ENCODE data around the gene ANKRD34A. TPM values are rescaled to one million over a fixed set of nuclear protein-coding genes. Genes with fewer than 3 reads are reported as not detected.

Gene ANKRD34A
- total RNA-seq, 2 experiments from 2014 or later = 0.42 to 0.47 TPM

DNA sequence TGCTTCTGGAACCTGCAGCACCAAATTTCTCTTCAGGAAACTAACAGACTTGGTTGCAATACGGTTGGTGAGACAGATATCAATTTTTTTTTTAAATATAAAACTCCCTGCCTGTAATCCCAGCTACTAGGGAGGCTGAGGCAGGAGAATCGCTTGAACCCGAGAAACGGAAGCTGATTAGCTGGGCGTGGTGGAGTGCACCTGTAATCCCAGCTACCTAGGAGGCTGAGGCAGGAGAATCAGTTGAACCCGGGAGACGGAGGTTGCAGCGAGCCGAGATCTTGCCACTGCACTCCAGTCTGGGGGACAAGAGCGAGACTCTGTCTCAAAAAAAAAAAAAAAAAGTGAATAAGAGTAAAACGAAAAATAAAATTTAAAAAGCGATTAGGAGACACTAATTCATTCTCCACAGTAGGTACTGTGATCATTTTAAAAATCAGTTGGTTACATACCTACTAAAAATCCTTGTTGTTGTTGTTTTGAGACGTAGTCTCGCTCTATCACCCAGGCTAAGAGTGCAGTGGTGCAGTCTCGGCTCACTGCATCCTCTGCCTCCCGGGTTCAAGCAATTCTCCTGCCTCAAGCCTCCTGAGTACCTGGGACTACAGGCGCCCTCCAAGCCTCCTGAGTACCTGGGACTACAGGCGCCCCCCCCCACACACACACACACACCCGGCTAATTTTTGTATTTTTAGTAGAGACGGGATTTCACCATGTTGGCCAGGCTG is 36.3 kb downstream of the ANKRD34A start:
- H3K4me3 Mint-ChIP-seq = no peak overlapping the region
- peaks cover 29% of the 10 kb centered on the region for H3K4me1 Mint-ChIP-seq (ENCODE audit: low read depth)
- ChIA-PET CTCF (interaction anchor here (0.6 to 2.3 kb wide), 20 partner anchors 10 to 109 kb away, joined by 3 to 40 read pairs (median 4); partner anchors contain the start of genes ANKRD34A, LIX1L, NUDT17 and PEX11B), POLR2A (interaction anchor here (0.6 to 3.7 kb wide), 33 partner anchors 8 to 124 kb away, joined by 3 to 213 read pairs (median 7); partner anchors contain the start of genes ANKRD34A, ITGA10, LIX1L and NUDT17)
- no peak overlapping the region for H3K27ac Mint-ChIP-seq
- Histone ChIP-seq H3K27ac (ENCODE audit: low read depth in 1 of 2, low read length in 2 of 2) (peak overlapping the region; percentile 93 to 98), H3K27me3 (ENCODE audit: control insufficient read depth in 1 of 2, insufficient read depth in 2 of 2, low read length in 2 of 2) (no peaks in the 10 kb centered on the region), H3K9me3 (ENCODE audit: control insufficient read depth in 1 of 2, insufficient read depth in 1 of 2, low read length in 2 of 2) (no peaks in the 10 kb centered on the region), H3K4me1 (ENCODE audit: insufficient read depth, low read length) (peaks cover 45% of the 10 kb centered on the region), H3K4me3 (ENCODE audit: low read length) (peak overlapping the region; percentile 95), H3K36me3 (ENCODE audit: insufficient read depth, low read length) (peaks cover 20% of the 10 kb centered on the region)
- H3K27me3 Mint-ChIP-seq = no peaks in the 10 kb centered on the region
- intact Hi-C loops (cut with DNase I, micrococcal nuclease) = loop anchor here (1.0 to 2.0 kb wide), 6 partner anchors 10 to 69 kb away; partner anchors contain the start of genes ANKRD34A (in 1 of the 2), LIX1L (in 1 of the 2), PEX11B (in 1 of the 2) and PIAS3 (in 1 of the 2)
- H3K9me3 Mint-ChIP-seq = no peaks in the 10 kb centered on the region
- DNase-seq = peak in 2 of 14 experiments; percentile 11 to 19
- no peak for TF ChIP-seq CTCF (IDR thresholded peaks at IDR 0.05)
- H3K36me3 Mint-ChIP-seq (ENCODE audit: low read depth) = peaks cover 14% of the 10 kb centered on the region
- ATAC-seq (ENCODE audit: poor library complexity) = no peak

- POLR2A ChIA-PET = interaction anchor here (0.6 to 3.7 kb wide), 34 partner anchors 9 to 125 kb away, joined by 3 to 213 read pairs (median 7); partner anchors contain the start of genes ANKRD34A, ITGA10, LIX1L and NUDT17
- H3K4me1 Mint-ChIP-seq (ENCODE audit: low read depth) = peaks cover 21% of the 10 kb centered on the region
- intact Hi-C loops (cut with DNase I, micrococcal nuclease) = loop anchor here (1.0 to 2.0 kb wide), 6 partner anchors 9 to 70 kb away; partner anchors contain the start of genes ANKRD34A (in 1 of the 2), LIX1L (in 1 of the 2), PEX11B (in 1 of the 2) and PIAS3 (in 1 of the 2)
- H3K4me3 ChIP-seq (ENCODE audit: low read length) = peak within 1 kb of the TSS; percentile 95
- ATAC-seq (ENCODE audit: poor library complexity) = peak; percentile 96
- CTCF ChIA-PET = interaction anchor here (0.6 to 2.3 kb wide), 20 partner anchors 9 to 110 kb away, joined by 3 to 40 read pairs (median 4); partner anchors contain the start of genes ANKRD34A, LIX1L, NUDT17 and PEX11B
- DNase-seq = peak; percentile 87 to 99 (median 90)
- no peaks in the 10 kb centered on the region for H3K9me3 ChIP-seq (ENCODE audit: control insufficient read depth in 1 of 2, insufficient read depth in 1 of 2, low read length in 2 of 2)
- no peaks in the 10 kb centered on the region for H3K9me3 Mint-ChIP-seq
- peaks cover 7% of the 10 kb centered on the region for H3K36me3 Mint-ChIP-seq (ENCODE audit: low read depth)
- H3K27ac Mint-ChIP-seq = no peak within 1 kb of the TSS
- no peak within 1 kb of the TSS for H3K4me3 Mint-ChIP-seq
- TF ChIP-seq CTCF (IDR thresholded peaks at IDR 0.05) = peak; percentile 81
- peaks cover 37% of the 10 kb centered on the region for H3K4me1 ChIP-seq (ENCODE audit: insufficient read depth, low read length)
- H3K27me3 Mint-ChIP-seq = no peaks in the 10 kb centered on the region
- peak within 1 kb of the TSS; percentile 93 to 98 for H3K27ac ChIP-seq (ENCODE audit: low read depth in 1 of 2, low read length in 2 of 2)
- peaks cover 23% of the 10 kb centered on the region for H3K36me3 ChIP-seq (ENCODE audit: insufficient read depth, low read length)
- H3K27me3 ChIP-seq (ENCODE audit: control insufficient read depth in 1 of 2, insufficient read depth in 2 of 2, low read length in 2 of 2) = no peaks in the 10 kb centered on the region
These were observed 37.1 kb downstream of the ANKRD34A start, which contains the start of gene RBM8A for GRCh38 chr1:145927063-145927886. RBM8A (minus strand) TSS chr1:145927484; CDS start chr1:145927426, 58 bp downstream.

GRCh38 chr1:145926686-145927062 is 37.7 kb downstream of the ANKRD34A start:
- POLR2A ChIA-PET = interaction anchor here (1.0 to 3.7 kb wide), 25 partner anchors 8 to 125 kb away, joined by 3 to 213 read pairs (median 10); partner anchors contain the start of genes ANKRD34A, ITGA10, LIX1L and NUDT17
- Histone ChIP-seq H3K36me3 (ENCODE audit: insufficient read depth, low read length) (peaks cover 23% of the 10 kb centered on the region), H3K27ac (ENCODE audit: low read depth in 1 of 2, low read length in 2 of 2) (peak overlapping the region; percentile 93 to 98), H3K4me1 (ENCODE audit: insufficient read depth, low read length) (peaks cover 31% of the 10 kb centered on the region), H3K9me3 (ENCODE audit: control insufficient read depth in 1 of 2, insufficient read depth in 1 of 2, low read length in 2 of 2) (no peaks in the 10 kb centered on the region), H3K27me3 (ENCODE audit: control insufficient read depth in 1 of 2, insufficient read depth in 2 of 2, low read length in 2 of 2) (no peaks in the 10 kb centered on the region), H3K4me3 (ENCODE audit: low read length) (peak overlapping the region; percentile 95)
- ATAC-seq (ENCODE audit: poor library complexity) = no peak
- Mint-ChIP-seq H3K27me3 (no peaks in the 10 kb centered on the region), H3K4me3 (no peak overlapping the region), H3K27ac (no peak overlapping the region), H3K9me3 (no peaks in the 10 kb centered on the region), H3K36me3 (ENCODE audit: low read depth) (peaks cover 8% of the 10 kb centered on the region), H3K4me1 (ENCODE audit: low read depth) (peaks cover 17% of the 10 kb centered on the region)
- TF ChIP-seq CTCF (IDR thresholded peaks at IDR 0.05) = no peak
- intact Hi-C loops (cut with DNase I, micrococcal nuclease) = loop anchor here (1.0 to 2.0 kb wide), 6 partner anchors 8 to 70 kb away; partner anchors contain the start of genes ANKRD34A (in 1 of the 2), LIX1L (in 1 of the 2), PEX11B (in 1 of the 2) and PIAS3 (in 1 of the 2)
- CTCF ChIA-PET = interaction anchor here (1.5 to 2.3 kb wide), 11 partner anchors 8 to 110 kb away, joined by 4 to 40 read pairs (median 7); partner anchors contain the start of genes ANKRD34A, LIX1L, PEX11B and POLR3GL
- DNase-seq = no peak

All from CD4-positive, alpha-beta T cell (primary cell).